SIG-M5 treated with dmso at 0.1 percent for 504 hours (cell line): Measurements from ENCODE around the gene ACP2.

Experiments used
- DNase-seq: peaks from one replicate; lab custom pipeline; 2025; ENCODE audit not compliant: unreplicated experiment; lab: John Stamatoyannopoulos, UW

Gene ACP2

GRCh38 chr11:47244448-47245350 is 3.9 kb downstream of the ACP2 start:
- DNase-seq, result no peak

GRCh38 chr11:47243454-47243853 is 5.2 kb downstream of the ACP2 start:
- peak; percentile 46 for DNase-seq

GRCh38 chr11:47242596-47243192 is 5.9 kb downstream of the ACP2 start:
- DNase-seq, result no peak

GRCh38 chr11:47241841-47242301 is 6.7 kb downstream of the ACP2 start:
- DNase-seq, result peak; percentile 36

- DNase-seq, result no peak
Observed at GRCh38 chr11:47239852-47240251, 8.8 kb downstream of the ACP2 start.

- DNase-seq, result no peak
Observed at GRCh38 chr11:47236482-47236881, 12.1 kb downstream of the ACP2 start.

GRCh38 chr11:47235163-47235562 is 13.5 kb downstream of the ACP2 start:
- DNase-seq, result no peak

- DNase-seq, result no peak
Observed at GRCh38 chr11:47234669-47235100, 13.9 kb downstream of the ACP2 start.

- DNase-seq, result no peak
Observed at GRCh38 chr11:47233989-47234668, 14.5 kb downstream of the ACP2 start.

GRCh38 chr11:47233051-47233450 is 15.6 kb downstream of the ACP2 start:
- DNase-seq, result no peak

GRCh38 chr11:47229161-47229560 is 19.5 kb downstream of the ACP2 start:
- no peak for DNase-seq

GRCh38 chr11:47225552-47226400 is 22.8 kb downstream of the ACP2 start:
- peak; percentile 50 for DNase-seq

GRCh38 chr11:47222696-47223095 is 25.9 kb downstream of the ACP2 start:
- DNase-seq, result no peak

GRCh38 chr11:47220401-47220821 is 28.2 kb downstream of the ACP2 start:
- DNase-seq, result no peak

- peak; percentile 51 for DNase-seq
Observed at GRCh38 chr11:47216121-47216798, 32.4 kb downstream of the ACP2 start.

GRCh38 chr11:47215366-47215910 is 33.2 kb downstream of the ACP2 start:
- DNase-seq, result no peak

- DNase-seq, result peak; percentile 91
Observed at GRCh38 chr11:47213950-47214565, 34.6 kb downstream of the ACP2 start.

GRCh38 chr11:47212938-47213337 is 35.7 kb downstream of the ACP2 start:
- no peak for DNase-seq

- DNase-seq, result no peak
Observed at GRCh38 chr11:47208628-47209027, 40.0 kb downstream of the ACP2 start.
